ENCODE measurements around the gene P2RY6.

Gene P2RY6

GRCh38 chr11:73237471-73238290, 34.5 kb upstream of the P2RY6 start:
- peak; percentile 9 for DNase-seq

- DNase-seq, result no peak
These were observed 33.0 kb upstream of the P2RY6 start for GRCh38 chr11:73239111-73239521.

- DNase-seq, result no peak
These were observed 32.5 kb upstream of the P2RY6 start for GRCh38 chr11:73239571-73240189.

DNA sequence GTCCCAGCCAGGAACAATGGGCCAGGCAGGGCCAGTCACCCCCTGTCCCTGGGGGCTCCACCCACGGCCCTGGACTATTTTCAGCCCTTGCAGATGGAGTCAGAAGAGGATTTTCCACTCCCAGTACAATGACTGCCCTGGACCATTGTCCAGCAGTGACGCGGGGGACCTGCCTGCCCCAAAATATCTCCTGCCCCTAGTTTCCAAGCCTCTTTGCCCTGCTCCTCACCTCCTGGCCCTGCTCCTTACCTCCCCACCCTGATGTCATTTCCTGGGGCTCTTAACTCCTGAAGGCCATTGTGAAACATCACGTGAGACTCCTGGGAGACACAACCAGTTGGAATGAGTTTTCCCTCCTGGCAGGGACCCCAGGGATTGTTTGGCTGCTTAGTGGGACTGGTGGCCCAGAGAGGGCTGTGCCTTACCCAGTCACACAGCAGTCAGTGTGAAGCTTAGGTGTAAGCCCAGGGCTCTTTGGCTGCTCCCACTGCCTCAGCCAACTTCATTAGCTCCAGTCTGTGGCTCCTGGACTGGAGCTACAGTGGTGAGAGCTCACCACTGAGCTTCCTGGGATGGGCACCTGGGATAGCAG, 31.9 kb upstream of the P2RY6 start:
- DNase-seq, result no peak

GRCh38 chr11:73241300-73241699, 30.8 kb upstream of the P2RY6 start:
- DNase-seq, result no peak

- DNase-seq, result peak; percentile 41
These were observed 29.7 kb upstream of the P2RY6 start for GRCh38 chr11:73242251-73243092.

DNA sequence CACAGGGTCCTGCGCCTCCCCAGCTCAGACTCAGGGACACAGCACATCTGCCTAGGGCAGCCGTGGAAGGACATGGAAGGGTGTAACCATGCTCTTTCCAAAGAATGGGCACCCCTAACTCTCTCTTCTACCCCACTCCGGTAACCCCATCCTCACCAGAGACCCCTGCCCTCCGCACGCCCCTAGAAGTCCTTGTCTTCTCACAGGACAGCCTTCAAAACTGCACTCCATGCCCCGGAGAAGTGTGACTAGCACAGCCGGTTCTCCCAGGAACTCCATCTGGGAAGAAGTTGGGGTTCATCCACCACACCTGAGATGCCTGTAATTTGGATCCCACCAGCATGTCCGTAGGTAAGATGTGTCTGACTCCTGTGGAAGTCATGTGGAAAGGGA, 29.0 kb upstream of the P2RY6 start:
- DNase-seq, result no peak

DNA sequence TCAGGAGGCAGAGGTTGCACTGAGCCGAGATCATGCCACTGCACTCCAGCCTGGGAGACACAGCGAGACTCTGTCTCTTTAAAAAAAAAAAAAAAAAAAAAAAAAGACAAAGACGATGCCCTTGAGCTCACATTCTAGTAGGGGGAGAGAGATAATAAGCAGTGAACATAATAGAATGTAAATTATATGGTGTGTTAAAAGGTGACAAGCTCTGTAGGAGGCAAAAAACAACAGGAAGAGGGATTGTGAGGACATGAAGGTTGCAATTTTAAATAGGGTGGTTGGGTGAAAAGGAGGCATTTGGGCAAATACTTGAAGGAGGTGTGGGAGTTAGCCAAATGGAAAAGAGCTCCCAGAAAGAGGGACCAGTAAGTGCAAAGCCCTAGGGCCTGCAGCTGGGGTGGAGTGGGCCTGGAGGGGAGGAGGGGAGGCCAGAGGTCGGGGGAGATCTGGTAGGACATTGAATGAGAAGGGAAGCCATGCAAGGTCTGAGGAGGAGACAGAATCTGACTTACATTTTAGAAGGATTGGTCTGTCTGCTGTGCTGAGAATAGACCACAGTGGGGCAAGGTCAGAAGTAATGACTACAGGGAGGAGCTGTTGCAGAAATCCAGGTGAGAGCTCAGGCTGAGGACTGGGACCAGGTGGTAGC, 27.4 kb upstream of the P2RY6 start:
- DNase-seq, result no peak

DNA sequence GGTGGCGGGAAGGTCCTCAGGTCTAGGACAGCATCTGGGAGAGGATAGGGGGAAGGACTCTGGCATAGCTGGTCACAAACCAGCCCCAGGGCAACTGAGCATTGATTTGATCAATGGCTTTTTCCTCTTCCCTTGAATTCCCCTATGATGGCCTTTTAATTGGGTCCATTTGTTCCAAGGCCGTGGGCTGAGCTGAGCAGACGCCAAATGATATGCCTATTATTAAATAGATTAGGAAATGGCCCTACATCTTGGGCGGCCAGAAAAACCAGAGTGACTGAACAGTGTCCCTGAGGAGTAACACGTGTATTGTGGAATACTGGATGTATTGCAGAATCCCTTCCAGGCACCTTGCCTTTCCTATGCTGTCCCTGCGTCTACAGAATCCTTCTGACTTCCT, 26.7 kb upstream of the P2RY6 start:
- no peak for DNase-seq

DNA sequence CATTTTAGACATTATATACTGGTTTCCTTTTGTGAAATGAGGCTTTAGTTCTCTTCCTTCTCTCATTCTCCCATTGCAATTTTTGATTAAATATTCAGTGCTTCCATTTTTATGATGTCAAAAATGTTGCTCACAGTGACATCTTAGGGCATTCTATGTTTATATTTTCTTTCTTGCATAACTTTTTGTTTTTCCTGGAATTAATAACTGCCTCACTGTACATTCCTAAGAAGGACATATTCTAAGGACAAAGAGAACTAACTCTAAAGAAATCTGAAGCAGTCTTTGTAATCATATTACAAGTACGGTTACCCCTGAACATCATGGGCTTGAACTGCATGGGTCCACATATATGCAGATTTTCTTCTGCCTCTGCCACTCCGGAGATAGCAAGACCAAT, 25.8 kb upstream of the P2RY6 start:
- DNase-seq, result no peak

DNA sequence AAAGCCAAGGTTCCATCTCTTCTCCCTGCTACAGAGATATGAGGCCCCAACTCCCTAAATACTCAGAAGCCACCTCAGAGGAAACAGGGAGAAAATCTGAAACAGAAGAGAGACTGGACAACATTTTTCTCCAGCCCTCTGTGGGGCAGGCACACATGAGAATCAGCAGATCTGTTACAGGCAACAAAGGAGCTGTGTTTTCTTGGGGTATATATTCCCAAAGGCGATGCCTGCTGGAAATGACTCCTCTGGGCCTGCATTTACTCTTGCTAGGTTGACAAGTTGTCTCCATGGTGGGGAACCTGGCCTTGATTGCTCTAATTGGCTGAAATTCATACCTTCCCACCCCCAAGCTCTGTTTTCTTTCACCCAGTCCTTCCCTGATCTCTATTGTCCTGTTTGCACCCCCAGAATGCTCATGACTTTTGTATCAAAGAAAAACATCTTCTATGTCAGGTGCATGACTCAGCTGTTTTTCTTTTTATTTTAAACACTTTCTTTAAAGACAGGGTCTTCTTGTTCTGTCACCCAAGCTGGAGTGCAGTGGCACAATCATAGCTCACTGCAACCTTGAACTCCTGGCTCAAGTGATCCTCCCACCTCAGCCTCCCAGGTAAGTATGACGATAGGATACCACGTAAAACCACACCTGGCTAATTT, 23.5 kb upstream of the P2RY6 start:
- DNase-seq, result no peak

DNA sequence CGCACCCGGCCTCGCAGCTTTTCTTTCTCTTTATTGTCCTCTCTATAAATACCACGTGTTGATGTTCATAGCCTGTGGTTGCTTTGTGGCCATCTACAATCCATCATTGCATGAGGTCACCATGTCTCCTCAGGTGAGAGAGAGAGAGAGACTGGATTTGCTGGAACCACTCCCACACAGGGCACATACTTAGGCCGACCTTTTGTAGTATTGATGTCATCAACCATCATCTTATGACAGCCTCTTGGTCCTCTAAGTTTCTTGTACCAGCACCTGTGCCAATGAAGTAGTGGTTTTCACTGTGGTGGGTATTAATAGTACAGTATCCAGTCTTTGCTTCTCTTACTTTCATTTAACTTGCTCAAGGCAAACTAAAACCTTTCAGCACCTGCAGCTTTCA, 22.8 kb upstream of the P2RY6 start:
- DNase-seq, result no peak

DNA sequence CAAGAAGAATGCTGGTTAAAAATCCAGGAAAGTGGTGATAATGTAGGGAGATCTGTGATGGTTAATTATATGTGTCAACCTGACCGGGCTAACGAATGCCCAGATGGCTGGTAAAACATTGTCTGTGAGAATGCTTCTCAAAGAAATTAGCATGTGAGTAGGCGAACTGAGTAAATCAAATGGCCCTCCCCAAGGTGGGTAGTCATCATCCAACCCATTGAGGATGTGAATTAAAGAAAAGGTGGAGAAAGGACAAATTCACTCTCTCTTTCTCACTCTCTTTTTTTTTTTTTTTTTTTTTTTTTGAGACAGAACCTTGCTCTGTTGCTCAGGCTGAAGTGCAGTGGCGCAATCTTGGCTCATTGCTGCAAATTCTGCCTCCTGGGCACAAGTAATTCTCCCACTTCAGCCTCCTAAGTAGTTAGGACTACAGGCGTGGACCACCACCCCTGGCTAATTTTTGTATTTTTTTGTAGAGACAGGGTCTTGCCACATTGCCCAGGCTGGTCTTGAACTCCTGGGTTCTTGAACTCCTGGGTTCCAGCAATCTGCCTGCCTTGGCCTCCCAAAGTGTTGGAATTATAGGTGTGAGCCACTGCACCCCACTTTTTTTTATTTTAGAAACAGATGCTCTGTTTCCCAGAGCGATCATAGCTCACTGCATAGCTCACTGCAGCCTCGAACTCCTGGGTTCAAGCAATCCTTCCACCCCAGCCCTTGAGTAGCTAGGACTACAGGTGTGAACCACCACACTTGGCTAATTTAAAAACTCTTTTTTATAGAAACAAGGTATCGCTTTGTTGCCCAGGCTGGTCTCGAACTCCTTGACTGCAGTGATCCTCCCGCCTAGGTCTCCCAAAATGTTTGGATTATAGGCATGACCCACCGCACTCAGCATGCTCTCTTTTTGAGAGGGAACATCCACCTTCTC, 22.0 kb upstream of the P2RY6 start:
- DNase-seq, result no peak

- DNase-seq, result no peak
These were observed 19.5 kb upstream of the P2RY6 start for GRCh38 chr11:73252577-73253191.

GRCh38 chr11:73257342-73258103, 14.6 kb upstream of the P2RY6 start:
- no peak for DNase-seq

GRCh38 chr11:73258104-73259035, 13.8 kb upstream of the P2RY6 start:
- no peak for DNase-seq

- no peak for DNase-seq
These were observed 12.6 kb upstream of the P2RY6 start for GRCh38 chr11:73259406-73260126.

GRCh38 chr11:73260127-73260457, 12.0 kb upstream of the P2RY6 start:
- DNase-seq, result no peak

Measured in NK-92 treated with Interleukin-12 subunit alpha and Interleukin-12 subunit beta, amount 100 ng/mL, for 24 hours (cell line).